DOHH2 (cell line): ENCODE results near the gene HSPB7.
A peak's percentile ranks its signal among the peaks of the same experiment; 100 is the strongest.

ENCODE experiments used
- H3F3A ChIP-seq: fragments of 200-600 bp; sonication (generic), shearing (Covaris generic); 2 replicates; pipeline ENCODE4 v1.6.0; 2016; ENCODE audit warnings: antibody characterized with exemption, mild to moderate bottlenecking; ENCODE audit not compliant: control insufficient read depth, insufficient read depth
- H3K27ac ChIP-seq: fragments of 200-600 bp; sonication (generic); 2 replicates; pipeline ENCODE4 v1.5.1; 2014; ENCODE audit warnings: low read depth, mild to moderate bottlenecking, low read length, moderate library complexity
- H3K27me3 ChIP-seq: fragments of 200-600 bp; sonication (generic); 2 replicates; pipeline ENCODE4 v1.6.1; 2014; ENCODE audit warnings: mild to moderate bottlenecking, low read length, mixed read lengths; ENCODE audit not compliant: control insufficient read depth
- H3K36me3 ChIP-seq: fragments of 200-600 bp; sonication (generic); 2 replicates; pipeline ENCODE4 v1.6.1; 2014; ENCODE audit warnings: mild to moderate bottlenecking, low read length, moderate library complexity, mixed read lengths; ENCODE audit not compliant: control insufficient read depth
- H3K4me1 ChIP-seq: fragments of 200-600 bp; sonication (generic); 2 replicates; pipeline ENCODE4 v1.6.1; 2014; ENCODE audit warnings: mild to moderate bottlenecking, low read length, mixed read lengths; ENCODE audit not compliant: control insufficient read depth
- H3K4me2 ChIP-seq: fragments of 200-600 bp; sonication (generic); 2 replicates; pipeline ENCODE4 v1.6.0; 2014; ENCODE audit warnings: mild to moderate bottlenecking, low read length, moderate library complexity
- H3K4me3 ChIP-seq: fragments of 200-600 bp; sonication (generic); 2 replicates; pipeline ENCODE4 v1.5.1; 2014; ENCODE audit warnings: mild to moderate bottlenecking, low read length, mixed read lengths
- H3K79me2 ChIP-seq: fragments of 200-600 bp; sonication (generic); 2 replicates; pipeline ENCODE4 v1.6.1; 2014; ENCODE audit warnings: mild to moderate bottlenecking, low read length, mixed read lengths; ENCODE audit not compliant: control insufficient read depth
- H3K9me2 ChIP-seq: fragments of 200-600 bp; sonication (generic); replicated peaks from 2 replicates; pipeline ENCODE4 v1.6.1; 2014; ENCODE audit warnings: mild to moderate bottlenecking, low read length, mixed read lengths; ENCODE audit not compliant: control insufficient read depth
- H3K9me3 ChIP-seq: fragments of 200-600 bp; sonication (generic); 2 replicates; pipeline ENCODE4 v1.6.1; 2014; ENCODE audit warnings: antibody characterized with exemption, low read length, mixed read lengths; ENCODE audit not compliant: control insufficient read depth, insufficient read depth
- H4K20me1 ChIP-seq: fragments of 200-600 bp; sonication (generic); 2 replicates; pipeline ENCODE4 v1.6.0; 2014; ENCODE audit warnings: low read depth, mild to moderate bottlenecking, antibody characterized with exemption, low read length, moderate library complexity; ENCODE audit not compliant: control insufficient read depth, insufficient read depth
- EZH2phosphoT487 ChIP-seq: fragments of 200-600 bp; sonication (generic); IDR thresholded peaks from 2 replicates; pipeline ENCODE4 v1.6.1; 2017; ENCODE audit warnings: borderline replicate concordance, mild to moderate bottlenecking, antibody characterized with exemption, low read length, moderate library complexity, mixed read lengths
- TF ChIP-seq, protein P1 (sequence below): fragments of 200-600 bp; sonication (generic); IDR thresholded peaks from one replicate; pipeline ENCODE4 v1.5.1; 2014; ENCODE audit warnings: antibody characterized with exemption, mild to moderate bottlenecking, low read depth, low read length; ENCODE audit not compliant: poor library complexity, severe bottlenecking

The HSPB7 gene

DNA sequence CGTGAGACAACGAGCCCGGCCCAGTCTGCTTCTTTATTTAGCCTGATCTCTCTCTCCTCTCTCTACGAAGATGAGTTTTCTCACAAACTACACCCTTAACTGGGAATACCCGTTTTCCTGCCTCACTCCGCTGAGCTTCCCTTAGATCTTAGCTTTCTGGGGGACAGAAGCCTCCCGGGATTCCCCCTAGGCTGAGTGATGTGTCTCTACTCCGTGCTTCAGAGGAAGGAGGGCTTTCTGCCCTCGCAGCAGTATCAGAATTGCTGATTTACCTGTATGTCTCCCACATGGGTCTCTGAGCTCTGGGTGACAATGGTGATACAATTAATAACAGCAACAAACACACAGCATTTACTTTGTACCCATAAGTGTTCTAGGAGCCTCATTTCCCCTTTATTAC lies 43.0 kb downstream of the HSPB7 start:
- Histone ChIP-seq H3K9me2 (no peaks in the 10 kb centered on the region), H3K4me1 (peaks cover 36% of the 10 kb centered on the region), H3K9me3 (no peaks in the 10 kb centered on the region), H3F3A (peaks cover 9% of the 10 kb centered on the region), H3K79me2 (peaks cover 38% of the 10 kb centered on the region), H3K4me2 (peak overlapping the region; percentile 87), H3K36me3 (peaks cover 25% of the 10 kb centered on the region), H3K27ac (peak overlapping the region; percentile 86), H4K20me1 (no peaks in the 10 kb centered on the region), H3K27me3 (no peaks in the 10 kb centered on the region), H3K4me3 (peak overlapping the region; percentile 76)
- no peak for TF ChIP-seq EZH2phosphoT487
- TF ChIP-seq, protein P1, sequence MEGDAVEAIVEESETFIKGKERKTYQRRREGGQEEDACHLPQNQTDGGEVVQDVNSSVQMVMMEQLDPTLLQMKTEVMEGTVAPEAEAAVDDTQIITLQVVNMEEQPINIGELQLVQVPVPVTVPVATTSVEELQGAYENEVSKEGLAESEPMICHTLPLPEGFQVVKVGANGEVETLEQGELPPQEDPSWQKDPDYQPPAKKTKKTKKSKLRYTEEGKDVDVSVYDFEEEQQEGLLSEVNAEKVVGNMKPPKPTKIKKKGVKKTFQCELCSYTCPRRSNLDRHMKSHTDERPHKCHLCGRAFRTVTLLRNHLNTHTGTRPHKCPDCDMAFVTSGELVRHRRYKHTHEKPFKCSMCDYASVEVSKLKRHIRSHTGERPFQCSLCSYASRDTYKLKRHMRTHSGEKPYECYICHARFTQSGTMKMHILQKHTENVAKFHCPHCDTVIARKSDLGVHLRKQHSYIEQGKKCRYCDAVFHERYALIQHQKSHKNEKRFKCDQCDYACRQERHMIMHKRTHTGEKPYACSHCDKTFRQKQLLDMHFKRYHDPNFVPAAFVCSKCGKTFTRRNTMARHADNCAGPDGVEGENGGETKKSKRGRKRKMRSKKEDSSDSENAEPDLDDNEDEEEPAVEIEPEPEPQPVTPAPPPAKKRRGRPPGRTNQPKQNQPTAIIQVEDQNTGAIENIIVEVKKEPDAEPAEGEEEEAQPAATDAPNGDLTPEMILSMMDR = no peak

DNA sequence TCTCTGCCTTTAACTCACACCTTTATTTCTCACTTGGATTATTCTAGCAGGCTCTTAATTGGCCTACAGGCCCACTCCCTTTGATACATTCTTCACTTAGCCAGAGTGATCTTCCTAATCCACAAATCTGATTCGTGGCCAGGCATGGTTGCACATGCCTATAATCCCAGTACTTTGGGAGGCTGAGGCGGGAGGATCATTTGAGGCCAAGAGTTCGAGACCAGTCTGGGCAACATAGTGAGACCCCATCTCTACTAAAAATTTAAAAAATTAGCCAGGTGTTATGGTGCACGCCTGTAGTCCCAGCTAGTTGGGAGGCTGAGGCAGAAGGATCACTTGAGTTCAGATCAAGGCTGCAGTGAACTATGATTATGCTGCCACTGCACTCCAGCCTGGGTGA lies 44.1 kb downstream of the HSPB7 start:
- peak overlapping the region; percentile 87 for H3K4me2 ChIP-seq
- H3K27me3 ChIP-seq = no peaks in the 10 kb centered on the region
- peaks cover 45% of the 10 kb centered on the region for H3K79me2 ChIP-seq
- peaks cover 33% of the 10 kb centered on the region for H3K36me3 ChIP-seq
- H3K4me1 ChIP-seq = peaks cover 36% of the 10 kb centered on the region
- H3K4me3 ChIP-seq = peak overlapping the region; percentile 76; the same call in 1 of the 2 replicates
- H3K9me2 ChIP-seq = no peaks in the 10 kb centered on the region
- no peaks in the 10 kb centered on the region for H4K20me1 ChIP-seq
- peak overlapping the region; percentile 86 for H3K27ac ChIP-seq
- no peaks in the 10 kb centered on the region for H3K9me3 ChIP-seq
- TF ChIP-seq EZH2phosphoT487 = no peak
- TF ChIP-seq, protein P1 = no peak
- H3F3A ChIP-seq = peaks cover 9% of the 10 kb centered on the region

DNA sequence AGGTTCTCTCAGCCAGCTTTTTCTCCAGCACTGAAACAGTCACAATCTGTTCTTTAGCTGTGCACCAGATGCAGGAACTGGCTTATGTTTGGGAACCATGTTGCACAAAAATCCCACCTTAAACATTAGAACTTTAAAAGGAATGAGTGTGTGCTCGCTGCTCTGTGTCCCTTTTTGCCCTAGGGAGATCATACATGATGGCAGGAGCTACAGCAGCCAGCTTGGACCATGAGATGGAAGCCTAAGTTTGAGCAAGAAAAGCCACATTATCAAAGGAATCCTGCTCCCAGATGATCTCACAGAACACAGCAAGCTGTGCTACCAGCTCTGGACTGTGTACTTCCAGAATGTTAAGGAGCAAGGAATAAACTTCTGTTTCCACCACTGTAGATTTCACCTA lies 45.4 kb downstream of the HSPB7 start:
- H3K79me2 ChIP-seq = peaks cover 57% of the 10 kb centered on the region
- no peak overlapping the region for H3K4me3 ChIP-seq
- no peak overlapping the region for H3K4me2 ChIP-seq

More for the DNA sequence above, 45.4 kb downstream of the HSPB7 start:
- Histone ChIP-seq H3K27me3 (no peaks in the 10 kb centered on the region), H3K36me3 (peaks cover 35% of the 10 kb centered on the region), H3K27ac (no peak overlapping the region), H3F3A (peaks cover 9% of the 10 kb centered on the region), H4K20me1 (no peaks in the 10 kb centered on the region), H3K9me2 (no peaks in the 10 kb centered on the region), H3K4me1 (peaks cover 36% of the 10 kb centered on the region), H3K9me3 (no peaks in the 10 kb centered on the region)
- no peak for TF ChIP-seq EZH2phosphoT487
- TF ChIP-seq, protein P1 = no peak
